ENCODE results near the gene L1TD1.

GRCh38 chr1:62222321-62222720 is 27.7 kb downstream of the L1TD1 start:
- TF ChIP-seq CTCF (IDR thresholded peaks at IDR 0.05) (no peak), POLR2A (IDR thresholded peaks at IDR 0.05) (no peak)

All from body of pancreas (tissue), 4 donors.